ENCODE measurements around the gene TGFBI. TPM values are rescaled to one million over a fixed set of nuclear protein-coding genes. Genes with fewer than 3 reads are reported as not detected.

TGFBI gene
- total RNA-seq, 1 donor from 2014 or later = 9.5 TPM

- Mint-ChIP-seq H3K4me3 (no peak overlapping the region), H3K4me1 (peaks cover 21% of the 10 kb centered on the region), H3K27ac (no peak overlapping the region), H3K36me3 (no peaks in the 10 kb centered on the region), H3K27me3 (ENCODE audit: insufficient read depth, low read depth) (peaks cover 12% of the 10 kb centered on the region), H3K9me3 (no peaks in the 10 kb centered on the region)
- DNase-seq (ENCODE audit: low spot score) = no peak
- Histone ChIP-seq H3K4me1 (peaks cover 16% of the 10 kb centered on the region), H3K27ac (no peak overlapping the region), H3K27me3 (peaks cover 5% of the 10 kb centered on the region), H3K4me3 (no peak overlapping the region), H3K9ac (no peak overlapping the region), H2AFZ (replicated peaks) (no peak overlapping the region), H3K36me3 (no peaks in the 10 kb centered on the region), H3K9me3 (ENCODE audit: low read depth) (no peaks in the 10 kb centered on the region), H4K20me1 (ENCODE audit: low read depth) (no peaks in the 10 kb centered on the region), H3K4me2 (no peak overlapping the region), H3F3A (ENCODE audit: low read depth) (no peaks in the 10 kb centered on the region), H3K79me2 (ENCODE audit: low read depth) (no peaks in the 10 kb centered on the region)
- TF ChIP-seq CTCF (IDR thresholded peaks at IDR 0.05) (no peak), EZH2phosphoT487 (IDR thresholded peaks at IDR 0.05) (no peak), EZH2 (IDR thresholded peaks at IDR 0.05) (no peak)
Measured at GRCh38 chr5:136034984-136035383, 6.2 kb downstream of the TGFBI start.

DNA sequence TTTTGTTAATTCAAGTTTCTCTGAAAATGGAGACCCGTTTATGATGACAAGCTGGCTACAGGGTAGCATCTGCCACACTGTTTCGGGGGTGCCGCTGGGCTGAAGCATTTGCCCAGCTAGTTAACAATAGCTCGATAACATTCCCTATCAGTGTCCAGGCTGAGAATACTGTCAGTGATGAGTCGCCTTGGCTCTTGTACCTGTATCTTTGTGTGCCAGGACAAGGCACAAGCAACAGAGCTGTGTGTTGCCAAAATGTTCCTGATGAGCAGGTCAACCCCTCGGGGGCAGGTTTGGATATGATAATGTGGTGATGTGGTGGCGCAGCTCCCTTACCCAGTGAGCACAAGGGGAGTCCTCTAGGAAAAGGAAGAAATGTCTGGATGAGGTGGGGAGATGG lies 7.0 kb downstream of the TGFBI start:
- no peaks in the 10 kb centered on the region for H3K9me3 ChIP-seq (ENCODE audit: low read depth)
- H3K36me3 ChIP-seq = no peaks in the 10 kb centered on the region
- Mint-ChIP-seq H3K9me3 (peaks cover 2% of the 10 kb centered on the region), H3K36me3 (no peaks in the 10 kb centered on the region), H3K4me3 (no peak overlapping the region), H3K27ac (no peak overlapping the region), H3K27me3 (ENCODE audit: insufficient read depth, low read depth) (peaks cover 6% of the 10 kb centered on the region), H3K4me1 (peaks cover 19% of the 10 kb centered on the region)
- H3K27ac ChIP-seq = no peak overlapping the region
- no peak overlapping the region for H3K4me2 ChIP-seq
- H3K4me1 ChIP-seq = peaks cover 12% of the 10 kb centered on the region
- H2AFZ ChIP-seq (replicated peaks) = no peak overlapping the region
- H3K27me3 ChIP-seq = no peaks in the 10 kb centered on the region
- H4K20me1 ChIP-seq (ENCODE audit: low read depth) = no peaks in the 10 kb centered on the region
- H3F3A ChIP-seq (ENCODE audit: low read depth) = no peaks in the 10 kb centered on the region
- H3K4me3 ChIP-seq = no peak overlapping the region
- no peaks in the 10 kb centered on the region for H3K79me2 ChIP-seq (ENCODE audit: low read depth)
- DNase-seq (ENCODE audit: low spot score) = no peak
- TF ChIP-seq CTCF (IDR thresholded peaks at IDR 0.05) = no peak
- TF ChIP-seq EZH2phosphoT487 (IDR thresholded peaks at IDR 0.05) = no peak
- TF ChIP-seq EZH2 (IDR thresholded peaks at IDR 0.05) = no peak
- no peak overlapping the region for H3K9ac ChIP-seq

GRCh38 chr5:136036293-136036911 lies 7.6 kb downstream of the TGFBI start:
- Histone ChIP-seq H3K4me2 (no peak overlapping the region), H3K4me1 (peaks cover 7% of the 10 kb centered on the region), H3K9ac (no peak overlapping the region), H3K27ac (no peak overlapping the region), H3F3A (ENCODE audit: low read depth) (no peaks in the 10 kb centered on the region), H3K4me3 (no peak overlapping the region), H4K20me1 (ENCODE audit: low read depth) (no peaks in the 10 kb centered on the region), H3K36me3 (no peaks in the 10 kb centered on the region), H3K79me2 (ENCODE audit: low read depth) (no peaks in the 10 kb centered on the region), H3K9me3 (ENCODE audit: low read depth) (no peaks in the 10 kb centered on the region), H3K27me3 (no peaks in the 10 kb centered on the region), H2AFZ (replicated peaks) (no peak overlapping the region)
- Mint-ChIP-seq H3K9me3 (peaks cover 2% of the 10 kb centered on the region), H3K36me3 (no peaks in the 10 kb centered on the region), H3K4me3 (no peak overlapping the region), H3K4me1 (peaks cover 15% of the 10 kb centered on the region), H3K27ac (no peak overlapping the region), H3K27me3 (ENCODE audit: insufficient read depth, low read depth) (peaks cover 6% of the 10 kb centered on the region)
- TF ChIP-seq EZH2phosphoT487 (IDR thresholded peaks at IDR 0.05) = no peak
- no peak for TF ChIP-seq CTCF (IDR thresholded peaks at IDR 0.05)
- TF ChIP-seq EZH2 (IDR thresholded peaks at IDR 0.05) = no peak
- no peak for DNase-seq (ENCODE audit: low spot score)
